HG03378 (cell line): Measurements from ENCODE around the gene PCP4L1.
A peak's percentile ranks its signal among the peaks of the same experiment; 100 is the strongest.

Experiments
- ATAC-seq: cut with Tn5 transposase; IDR thresholded peaks from one replicate; pipeline ENCODE4 v1.9.1; 2021; ENCODE audit warnings: mild to moderate bottlenecking, moderate library complexity; ENCODE audit not compliant: unreplicated experiment

The PCP4L1 gene

DNA sequence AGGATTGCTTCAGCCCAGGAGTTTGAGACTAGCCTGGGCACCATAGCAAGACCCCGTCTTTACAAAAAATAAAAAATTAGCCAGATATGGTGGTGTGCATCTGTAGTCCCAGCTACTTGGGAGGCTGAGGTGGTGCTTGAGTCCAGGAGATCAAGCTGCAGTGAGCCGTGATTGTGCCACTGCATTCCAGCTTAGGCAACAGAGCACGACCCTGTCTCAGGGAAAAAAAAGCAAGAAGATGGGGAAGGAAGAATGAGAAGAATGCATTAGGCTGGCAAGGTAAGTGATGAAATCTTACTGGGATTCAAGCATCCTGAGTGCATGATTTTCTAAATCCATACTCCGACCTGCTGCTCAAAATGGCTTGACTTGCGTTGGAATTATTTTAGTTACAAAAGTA is 6.8 kb downstream of the PCP4L1 start:
- ATAC-seq, result no peak

DNA sequence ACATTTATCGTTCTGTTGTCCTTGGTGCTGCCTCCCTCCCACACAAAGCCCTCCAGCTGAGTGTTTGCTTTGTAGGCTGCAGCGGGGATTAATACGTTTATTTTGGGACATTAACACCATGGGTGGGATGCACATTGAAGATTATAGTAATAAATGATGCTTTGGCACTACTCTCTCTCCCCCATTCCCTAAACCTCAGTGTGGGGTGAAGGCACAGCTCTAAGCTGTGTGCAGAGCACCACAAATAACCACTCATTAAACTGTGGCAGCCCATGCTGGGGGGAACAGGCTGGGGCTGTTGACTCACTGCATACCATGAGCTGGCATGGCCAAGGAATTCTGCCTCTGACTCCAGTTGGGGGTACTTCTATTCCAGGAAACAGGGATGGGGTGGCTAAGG is 7.7 kb downstream of the PCP4L1 start:
- ATAC-seq, result no peak

DNA sequence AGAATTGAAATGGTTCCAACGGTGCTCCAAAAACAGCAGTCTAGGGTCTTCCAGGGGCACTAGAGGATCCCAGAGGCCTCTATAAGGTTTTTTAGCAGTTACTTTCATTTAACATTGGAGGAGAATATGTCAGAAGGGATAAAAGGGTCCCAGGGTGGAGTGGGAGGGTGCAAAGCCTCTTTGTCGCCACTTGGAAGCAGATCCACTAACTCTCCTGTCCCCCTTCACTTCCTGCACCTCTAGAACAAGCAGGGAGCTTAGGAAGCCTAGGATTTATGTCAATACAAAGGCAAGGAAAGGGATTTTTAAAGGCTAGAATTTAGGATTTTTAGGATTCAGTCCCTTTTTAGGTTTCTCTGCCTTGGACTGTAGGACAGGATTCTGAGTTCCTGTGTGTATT is 8.3 kb downstream of the PCP4L1 start:
- no peak for ATAC-seq

DNA sequence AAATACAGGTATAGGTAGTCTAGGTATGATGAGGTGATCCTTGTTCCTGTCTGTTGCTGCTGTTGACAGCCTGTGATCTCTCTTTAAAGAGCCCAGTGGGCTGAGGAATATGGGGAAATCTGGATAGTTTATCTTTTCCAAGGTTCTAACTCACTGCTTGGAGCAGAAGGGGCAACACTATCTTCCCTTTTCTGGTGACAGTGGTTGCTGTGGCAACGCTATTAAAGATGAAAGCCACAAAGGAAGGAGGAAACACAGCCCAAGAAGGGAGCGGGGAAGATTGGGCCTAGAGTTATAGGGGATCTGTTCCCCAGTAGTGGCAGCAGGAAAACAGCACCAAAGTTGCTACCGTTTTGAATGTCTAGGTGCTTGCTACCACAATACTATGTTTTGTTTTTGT is 8.8 kb downstream of the PCP4L1 start:
- no peak for ATAC-seq

DNA sequence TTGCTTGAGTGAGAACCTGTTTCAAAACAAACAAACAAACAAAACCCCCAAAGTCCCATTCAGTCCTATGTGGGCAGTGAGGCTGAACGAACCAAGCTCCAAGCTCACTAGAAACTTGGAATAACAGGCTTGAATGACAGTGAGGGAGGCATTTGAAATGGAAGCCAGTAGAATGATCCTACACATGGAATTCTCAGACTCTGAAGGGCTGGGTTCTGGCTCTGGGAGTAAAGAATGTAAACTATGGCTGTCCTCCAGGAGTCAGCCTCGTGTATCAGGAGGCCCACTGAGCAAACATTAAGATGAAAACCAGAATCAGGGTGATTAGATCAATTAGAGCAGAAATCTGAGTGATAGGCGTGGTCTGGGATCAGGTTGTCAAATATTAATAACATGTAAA is 14.9 kb downstream of the PCP4L1 start:
- ATAC-seq, result no peak

DNA sequence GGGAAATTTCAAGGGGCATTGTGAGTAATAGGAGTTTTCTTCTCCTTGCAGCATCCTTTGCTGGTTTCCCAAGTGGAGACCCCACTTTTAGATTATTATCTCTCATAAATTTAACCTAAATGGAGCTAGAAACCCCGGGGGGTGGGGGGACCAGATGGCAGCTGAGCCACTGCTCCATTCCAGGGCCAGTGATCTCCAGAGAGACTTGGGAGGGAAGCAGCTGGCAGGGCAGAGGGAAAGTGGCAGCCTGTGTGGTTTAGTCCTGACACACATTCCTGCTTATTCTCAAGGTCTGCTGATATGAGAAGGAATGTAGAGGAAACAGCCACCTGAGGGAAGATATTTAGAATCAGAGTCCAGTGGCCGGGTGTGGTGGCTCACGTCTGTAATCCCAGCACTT is 16.3 kb downstream of the PCP4L1 start:
- ATAC-seq, result no peak

DNA sequence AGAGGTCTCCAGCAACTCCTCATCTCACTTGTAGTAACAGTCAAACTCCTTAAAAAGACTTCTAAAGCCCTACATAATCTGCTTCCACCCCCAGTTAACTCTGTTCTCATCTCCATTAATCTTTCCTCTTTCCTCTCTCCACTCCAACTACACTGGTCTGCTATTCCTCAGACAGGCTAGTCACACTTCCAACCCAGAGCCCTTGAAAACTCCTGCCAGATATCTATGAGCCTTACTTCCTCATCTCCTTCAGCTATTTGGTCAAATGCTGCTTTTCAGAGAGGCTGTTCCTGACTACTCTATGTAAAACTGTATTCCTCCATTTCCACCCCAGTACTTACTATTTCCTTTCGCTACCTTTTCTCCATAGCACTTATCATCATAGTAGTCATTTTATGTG is 24.4 kb downstream of the PCP4L1 start:
- no peak for ATAC-seq

DNA sequence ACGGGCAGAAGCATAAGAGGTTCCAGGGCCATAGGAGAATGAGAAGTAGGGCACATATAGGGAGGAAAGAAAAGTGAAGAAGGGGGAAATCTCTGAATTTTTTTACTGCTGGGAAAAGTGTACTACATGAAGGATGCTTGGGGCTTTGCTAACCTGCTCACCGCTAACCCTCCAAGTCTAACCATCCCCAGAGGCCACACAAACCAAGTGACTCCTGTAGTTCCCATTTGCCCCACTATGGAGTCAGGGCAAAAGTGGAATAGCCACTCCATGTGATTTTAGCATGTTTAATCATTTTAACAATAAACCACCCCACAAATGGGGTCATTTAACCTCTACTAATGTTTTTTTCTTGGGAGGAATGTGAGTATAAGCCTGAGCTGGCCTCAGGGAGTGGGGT is 26.6 kb downstream of the PCP4L1 start:
- no peak for ATAC-seq

DNA sequence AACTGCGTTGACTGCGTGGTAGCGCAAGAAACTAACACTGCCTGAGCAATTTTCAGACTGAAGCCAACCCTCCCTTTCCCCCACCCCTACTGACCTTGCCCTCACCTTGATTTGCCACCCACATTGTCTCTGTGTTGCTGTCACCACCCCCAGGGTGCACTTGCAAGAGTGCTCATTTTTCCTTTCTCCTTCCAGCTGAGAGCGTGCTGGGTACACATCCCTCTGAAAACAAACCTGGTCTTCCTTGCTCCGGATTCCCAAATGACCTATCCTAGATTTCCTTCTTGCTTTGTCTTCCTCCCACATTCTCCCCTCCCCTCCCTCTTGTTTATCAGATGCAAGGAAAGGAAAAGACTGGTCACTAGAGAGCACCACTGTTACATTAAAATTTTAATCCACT is 27.0 kb downstream of the PCP4L1 start:
- no peak for ATAC-seq

DNA sequence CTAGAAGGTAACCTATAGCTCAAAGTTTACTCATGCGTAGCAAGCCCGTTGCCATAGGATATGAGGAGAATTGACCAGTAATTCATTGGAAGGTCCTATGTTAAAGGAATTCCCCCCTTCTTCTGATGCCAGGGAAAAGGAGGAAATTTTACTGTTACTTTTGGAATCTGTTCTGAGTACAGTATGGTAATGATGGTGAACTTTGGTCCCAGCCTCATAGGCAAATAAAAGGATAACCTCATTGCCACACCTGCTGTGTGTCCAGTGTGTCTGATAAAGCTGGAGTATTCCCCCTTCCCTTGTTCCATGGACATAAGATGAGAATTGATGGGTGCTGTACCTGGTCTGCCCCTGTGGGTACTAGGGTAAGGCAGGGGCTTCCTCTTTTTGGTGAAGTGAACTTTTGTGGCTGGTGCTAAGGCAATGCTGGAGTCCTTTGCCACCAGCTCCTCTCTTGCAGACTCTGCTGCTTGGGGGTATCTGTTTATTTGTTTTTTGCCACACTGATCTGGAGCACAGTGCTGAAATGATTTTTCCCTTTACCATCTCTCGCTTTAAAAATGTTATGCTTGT is 29.0 kb downstream of the PCP4L1 start:
- ATAC-seq, result no peak

DNA sequence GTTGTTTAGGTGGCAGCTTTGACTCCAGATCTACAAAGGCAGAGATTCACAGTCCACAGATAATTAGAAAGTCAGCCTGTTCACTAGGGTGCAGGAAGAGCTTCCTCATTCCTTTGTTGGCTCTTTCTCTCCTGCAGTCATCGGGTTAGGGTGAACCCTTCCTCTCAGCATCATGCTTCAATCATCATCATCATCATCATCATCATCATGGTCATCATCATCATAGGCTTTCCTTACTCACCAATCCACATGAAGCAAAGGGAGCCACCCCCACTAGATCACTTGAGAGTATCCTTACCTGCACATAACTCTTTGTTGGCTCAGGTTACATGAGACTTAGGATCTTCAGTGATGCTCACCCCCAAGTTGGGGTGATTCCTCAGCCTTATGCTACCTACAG is 32.2 kb downstream of the PCP4L1 start:
- no peak for ATAC-seq

DNA sequence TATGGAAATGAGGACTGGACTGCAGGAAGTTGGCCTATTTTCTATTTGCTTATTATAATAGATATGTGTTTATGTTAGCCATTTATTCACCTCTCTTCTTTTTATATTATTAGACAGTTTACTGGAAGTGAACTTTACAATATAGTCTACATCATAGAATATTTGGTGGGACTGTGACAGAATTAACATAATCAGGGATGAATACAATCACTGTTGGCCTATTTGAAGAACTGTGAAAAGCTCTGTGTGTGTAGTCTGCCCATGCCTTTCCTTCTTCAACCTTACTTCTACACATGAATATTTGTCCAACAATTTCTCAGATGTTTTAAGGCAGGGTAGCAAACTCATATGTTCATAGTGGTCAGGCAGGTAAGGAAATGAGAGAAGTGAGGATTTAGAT is 38.9 kb downstream of the PCP4L1 start:
- ATAC-seq, result no peak

DNA sequence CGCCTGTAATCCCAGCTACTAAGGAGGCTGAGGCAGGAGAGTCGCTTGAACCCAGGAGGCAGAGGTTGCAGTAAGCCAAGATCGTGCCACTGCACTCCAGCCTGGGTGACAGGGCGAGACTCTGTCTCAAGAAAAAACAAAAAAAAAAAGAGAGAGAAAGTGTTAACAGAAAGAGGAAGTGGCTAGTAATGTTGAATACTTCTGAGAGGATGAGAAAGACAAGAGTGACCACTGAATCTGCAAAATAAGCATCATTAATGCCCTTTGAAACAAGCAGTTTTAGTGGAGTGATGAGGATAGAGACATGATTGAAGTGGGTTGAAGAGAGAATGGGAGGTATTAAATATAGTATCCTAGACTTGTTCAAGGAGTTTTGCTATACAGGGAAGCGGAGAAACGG is 39.6 kb downstream of the PCP4L1 start:
- ATAC-seq, result no peak

DNA sequence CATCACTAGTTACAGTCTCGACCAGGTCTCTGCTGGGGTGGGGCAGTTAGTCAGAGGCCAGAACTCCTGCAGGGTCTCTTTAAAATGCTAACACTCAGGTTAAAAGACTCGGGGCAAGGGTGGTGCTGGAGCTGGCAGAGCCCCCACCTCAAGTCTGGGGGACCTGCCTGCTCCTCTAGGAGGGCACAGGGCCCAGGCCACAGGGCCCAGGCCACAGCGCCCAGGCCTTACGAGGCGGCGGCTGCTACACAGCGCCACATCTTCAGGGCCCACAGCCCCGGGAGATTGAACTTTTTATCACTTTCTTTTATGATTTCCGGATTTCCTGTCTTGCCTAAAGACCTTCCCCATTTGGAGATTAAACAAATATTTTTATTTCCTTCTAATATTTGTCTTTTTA is 40.8 kb downstream of the PCP4L1 start:
- no peak for ATAC-seq

DNA sequence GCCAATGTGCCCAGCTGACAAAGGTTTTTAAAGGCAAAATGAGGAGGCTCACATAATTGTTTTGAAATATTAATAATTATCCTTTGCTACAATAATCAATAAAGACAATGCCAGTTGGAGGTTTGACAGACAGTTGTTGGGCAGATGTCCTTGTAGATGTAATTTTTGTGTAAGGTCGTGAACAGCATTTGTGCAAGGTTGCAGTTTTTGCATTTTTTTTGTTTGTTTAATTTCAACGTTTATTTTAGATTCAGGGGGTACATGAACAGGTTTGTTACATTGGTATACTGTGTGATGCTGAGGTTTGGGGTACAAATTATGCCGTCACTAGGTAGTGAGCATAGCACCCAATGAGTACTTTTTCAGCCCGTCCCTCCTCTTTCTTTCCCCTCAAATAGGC is 41.9 kb downstream of the PCP4L1 start:
- no peak for ATAC-seq

DNA sequence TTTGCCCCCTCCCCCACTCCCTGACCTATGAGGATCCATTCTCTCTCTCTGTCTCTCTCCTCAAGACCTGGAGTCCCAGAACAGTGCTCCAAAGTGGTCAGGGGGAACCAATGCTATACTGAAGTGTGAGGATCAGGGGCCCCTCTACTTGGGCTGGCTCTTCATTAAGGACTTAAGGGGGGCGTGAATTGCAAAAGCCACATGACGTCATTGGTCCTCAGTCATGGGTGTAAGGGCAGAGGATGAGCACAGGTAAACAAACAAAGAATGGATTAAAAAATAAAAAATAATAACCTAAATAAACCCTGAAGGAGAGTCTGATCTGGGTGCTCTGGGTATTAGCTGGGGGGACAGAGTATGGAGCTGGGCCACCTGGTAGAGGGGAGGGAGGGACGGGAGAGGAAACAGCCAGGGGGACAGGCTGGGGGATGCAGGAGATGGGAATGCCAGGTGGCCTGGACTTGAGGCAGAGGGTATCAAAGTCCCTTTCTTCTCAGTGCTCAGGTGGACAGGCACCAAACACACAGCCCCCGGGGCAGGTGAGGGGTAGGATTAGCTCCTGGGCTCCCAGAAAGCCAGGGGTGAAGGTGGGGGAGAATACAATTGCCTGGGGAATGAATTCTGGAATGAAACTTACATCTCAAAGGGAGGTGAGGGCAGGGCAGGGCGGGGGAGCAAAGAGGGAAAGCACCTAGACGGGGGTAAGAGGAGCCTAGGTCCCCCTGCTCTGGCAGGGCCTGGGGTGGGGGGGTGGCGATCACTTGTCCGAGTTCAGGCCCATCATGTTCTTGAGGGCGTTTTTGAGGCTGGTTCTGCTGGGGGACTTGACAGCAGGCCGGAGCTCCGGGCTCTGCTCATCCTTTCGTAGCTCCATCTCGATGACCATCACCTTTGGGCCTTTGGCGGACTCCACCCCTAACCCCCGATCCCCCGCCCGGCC is 46.7 kb downstream of the PCP4L1 start:
- no peak for ATAC-seq

DNA sequence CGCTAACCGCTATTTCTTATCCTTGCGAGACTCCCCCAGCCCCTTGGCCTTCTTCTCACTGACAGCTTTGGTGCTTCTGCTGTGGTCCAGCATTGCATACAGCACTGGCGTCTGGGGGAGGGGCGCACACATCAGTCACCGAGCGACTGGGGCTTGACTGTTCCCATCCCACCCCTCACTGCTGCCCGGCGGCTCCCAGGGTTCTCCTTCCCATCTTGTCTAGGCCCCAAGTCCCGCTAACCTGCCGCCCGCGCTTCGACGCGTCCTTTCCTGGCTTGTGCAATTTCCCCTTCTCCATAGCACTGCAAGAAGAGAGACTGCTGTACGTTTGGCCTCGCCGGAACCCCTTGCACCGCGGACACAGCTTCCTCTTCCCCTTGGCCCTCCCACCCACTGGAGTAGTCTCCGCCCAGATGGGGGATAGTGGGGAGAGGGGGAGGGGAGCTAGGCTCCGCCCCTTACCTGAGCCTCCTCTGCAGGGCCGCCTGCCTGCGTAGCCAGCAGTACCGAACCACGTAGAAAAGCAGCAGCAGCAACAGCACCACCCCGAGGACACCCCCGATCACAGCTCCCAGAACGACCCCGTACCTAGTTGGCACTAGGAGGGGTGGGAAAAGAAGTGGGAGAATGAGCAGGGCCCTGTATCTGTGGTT is 47.4 kb downstream of the PCP4L1 start:
- no peak for ATAC-seq

DNA sequence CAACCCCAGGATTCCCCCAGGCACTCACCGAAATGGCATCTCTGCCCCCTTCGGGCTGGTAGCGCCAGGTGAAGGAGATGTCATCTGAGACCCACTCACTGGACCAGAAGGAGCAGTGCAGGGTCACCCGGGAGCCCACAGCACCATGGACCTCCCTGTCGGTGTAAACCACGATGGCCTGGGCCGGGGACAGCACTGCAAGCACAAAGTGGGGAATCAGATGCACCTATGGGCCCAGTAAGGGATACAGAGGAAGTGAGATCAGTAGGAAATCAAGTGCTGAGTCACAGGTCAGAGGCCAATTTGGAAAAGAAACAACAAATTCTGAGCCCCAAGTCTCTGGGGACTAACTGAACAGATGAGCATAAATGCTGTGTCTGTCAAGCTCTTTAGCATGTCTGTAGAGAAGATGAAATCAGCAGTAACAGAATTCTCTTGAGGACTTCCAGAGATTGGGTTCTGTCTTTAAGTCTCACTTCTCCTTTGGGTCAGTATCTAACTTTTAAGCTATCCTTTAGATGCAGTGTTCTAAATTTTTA is 48.8 kb downstream of the PCP4L1 start:
- peak; percentile 52 for ATAC-seq

DNA sequence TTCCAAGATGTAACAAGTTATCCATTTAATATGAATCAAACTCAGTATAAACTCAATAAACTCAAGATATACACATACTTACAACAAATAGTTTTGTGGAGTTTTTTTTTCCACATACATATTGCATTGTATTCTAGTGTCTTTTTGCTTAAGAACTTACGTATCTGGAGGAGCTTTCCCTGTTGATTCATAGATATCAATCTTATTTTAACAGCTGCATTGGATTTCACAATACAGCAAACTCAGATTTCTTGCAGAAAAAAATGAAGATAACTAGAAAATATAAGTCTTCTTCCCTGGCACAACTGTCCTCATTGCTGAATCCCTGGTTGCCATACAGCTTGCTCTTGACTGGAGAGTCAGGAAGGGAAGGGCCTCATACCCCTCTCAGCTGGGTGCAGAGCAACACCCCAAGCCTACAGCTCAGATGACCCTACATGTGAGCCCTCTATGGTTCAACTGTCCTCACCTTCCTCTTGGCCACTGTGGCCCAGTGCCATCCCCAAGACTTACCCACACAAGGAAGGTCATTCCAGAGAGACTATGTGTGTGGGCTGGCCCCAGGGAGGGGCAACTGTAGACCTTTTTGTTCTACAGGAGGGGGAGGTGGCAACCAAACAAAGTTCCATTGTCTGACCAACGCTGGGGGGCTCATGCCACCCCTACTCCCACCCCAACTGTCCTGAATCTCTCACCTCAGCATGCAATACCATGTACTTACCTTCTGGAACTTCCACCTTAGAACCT is 49.5 kb downstream of the PCP4L1 start:
- ATAC-seq, result no peak

DNA sequence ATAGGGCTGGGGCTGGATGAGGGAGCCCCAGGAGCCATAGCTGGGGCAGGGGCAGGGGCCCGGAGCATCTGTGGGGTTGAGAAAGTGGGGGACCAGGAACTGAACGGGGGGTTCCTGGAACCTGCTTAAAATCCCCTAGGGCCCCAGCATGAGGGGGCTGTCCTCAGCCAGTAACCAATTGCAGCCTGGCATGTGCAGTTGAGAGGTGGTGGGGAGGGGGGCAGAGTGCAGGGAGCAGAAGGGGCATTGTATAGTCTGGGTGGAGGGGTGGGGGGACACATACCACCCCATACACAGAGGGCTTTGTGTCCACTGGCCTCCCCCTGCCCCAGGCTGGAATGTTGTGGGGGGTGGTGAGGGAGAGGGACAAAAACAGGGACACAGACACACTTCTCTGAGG is 51.3 kb downstream of the PCP4L1 start, which contains the start of gene MPZ:
Gene MPZ (minus strand): TSS at position 101 of the 400 bp plus-strand sequence. CDS start 63 bp downstream, at position 38.
- no peak for ATAC-seq

DNA sequence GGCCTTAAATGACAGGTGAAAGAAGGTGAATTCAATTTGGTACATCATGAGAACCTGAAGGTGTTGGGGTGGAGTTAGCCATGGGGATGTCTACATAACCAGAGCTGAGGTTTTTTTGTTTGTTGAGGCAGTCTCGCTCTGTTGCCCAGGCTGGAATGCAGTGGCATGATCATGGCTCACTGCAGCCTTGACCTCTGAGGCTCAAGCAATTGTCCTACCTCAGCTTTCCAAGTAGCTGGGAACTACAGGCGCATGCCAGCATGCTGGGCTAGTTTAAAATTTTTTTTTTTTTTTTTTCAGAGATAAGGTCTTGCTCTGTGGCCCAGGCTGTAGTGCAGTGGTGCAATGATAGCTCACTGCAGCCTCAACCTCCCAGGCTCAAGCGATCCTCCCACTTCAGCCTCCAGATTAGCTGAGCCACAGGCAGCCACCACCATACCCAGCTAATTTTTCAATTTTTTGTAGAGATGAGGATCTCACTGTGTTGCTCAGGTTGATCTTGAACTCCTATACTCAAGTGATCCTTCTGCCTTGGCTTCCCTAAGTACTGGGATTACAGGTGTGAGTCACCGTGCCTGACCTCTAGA is 53.1 kb downstream of the PCP4L1 start:
- ATAC-seq, result no peak
